T-helper 17 cell (primary cell): ENCODE measurements around the gene RAB6B. TPM values are rescaled to one million over a fixed set of nuclear protein-coding genes. Genes with fewer than 3 reads are reported as not detected.

Experiments used
- ATAC-seq: fragments of 150-1000 bp; cut with Tn5 transposase; 2 replicates; pipeline ENCODE4 v1.10.0; 2021; ENCODE audit warnings: mild to moderate bottlenecking, moderate library complexity
- DNase-seq, 3 donors: peaks; one replicate each; pipeline versions ENCODE4 v3.0.0 to v3.0.0-alpha.2; 2020 to 2021
- H3K9me3 ChIP-seq: one replicate; pipeline ENCODE4 v1.7.0; 2013; ENCODE audit warnings: low read length, mild to moderate bottlenecking; ENCODE audit not compliant: control insufficient read depth, poor library complexity, severe bottlenecking
- H3K27ac Mint-ChIP-seq: one replicate; pipeline ENCODE4 v1.8.0; 2022; ENCODE audit warnings: mild to moderate bottlenecking, moderate library complexity, mixed read lengths
- H3K27me3 Mint-ChIP-seq: one replicate; pipeline ENCODE4 v1.8.0; 2022; ENCODE audit warnings: mixed read lengths
- H3K36me3 Mint-ChIP-seq: one replicate; pipeline ENCODE4 v1.8.0; 2022; ENCODE audit warnings: low read depth, mixed read lengths
- H3K4me1 Mint-ChIP-seq: one replicate; pipeline ENCODE4 v1.8.0; 2022; ENCODE audit warnings: mild to moderate bottlenecking, mixed read lengths
- H3K4me3 Mint-ChIP-seq: one replicate; pipeline ENCODE4 v1.8.0; 2022; ENCODE audit warnings: mild to moderate bottlenecking, moderate library complexity, mixed read lengths
- total RNA-seq, 4 donors: library from RNA in 2 of 4; stranded (reverse) in 2 of 4; gene quantifications; one replicate each; pipeline ENCODE4 v1.2.3 and lab custom pipeline; 2022 to 2026

RAB6B gene
- total RNA-seq, 2 donors from 2014 or later: 1.8 to 4.3 TPM

DNA sequence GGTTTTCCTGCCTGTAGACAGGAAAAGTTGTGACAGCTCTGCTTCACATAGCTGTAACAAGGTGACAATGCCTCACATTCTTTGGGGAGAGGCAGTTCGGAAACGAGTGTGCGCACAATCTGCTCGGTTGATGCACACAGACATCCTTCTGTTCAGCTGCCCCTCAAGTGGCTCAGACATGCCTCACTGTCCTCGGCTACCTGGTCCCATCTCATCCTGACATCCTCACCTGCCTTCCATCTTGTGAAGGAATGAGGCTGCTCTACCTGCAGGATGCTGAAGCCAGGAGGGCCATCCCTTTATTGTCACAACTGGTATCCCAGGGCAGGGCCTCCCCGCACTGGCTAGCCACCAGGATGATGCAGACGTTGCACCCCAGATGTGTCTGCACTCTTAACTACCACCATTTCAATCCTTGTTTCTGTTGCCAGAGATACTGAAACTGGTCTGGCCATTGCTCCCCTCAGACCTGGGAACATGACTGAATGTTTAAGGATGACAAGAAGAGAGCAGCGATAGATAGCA, 70.7 kb downstream of the RAB6B start:
- Mint-ChIP-seq H3K27ac (peak overlapping the region; percentile 3), H3K27me3 (no peaks in the 10 kb centered on the region), H3K4me1 (peaks cover 4% of the 10 kb centered on the region), H3K4me3 (no peak overlapping the region), H3K36me3 (peaks cover 5% of the 10 kb centered on the region)
- H3K9me3 ChIP-seq: no peaks in the 10 kb centered on the region
- ATAC-seq (no peak), DNase-seq (no peak)

- H3K36me3 Mint-ChIP-seq: peaks cover 5% of the 10 kb centered on the region
- DNase-seq: no peak
- no peak for ATAC-seq
- no peaks in the 10 kb centered on the region for H3K27me3 Mint-ChIP-seq
- H3K4me1 Mint-ChIP-seq: peaks cover 6% of the 10 kb centered on the region
- no peaks in the 10 kb centered on the region for H3K9me3 ChIP-seq
- H3K27ac Mint-ChIP-seq: no peak overlapping the region
- peak overlapping the region; percentile 56 for H3K4me3 Mint-ChIP-seq
Observed at GRCh38 chr3:133821767-133822638, 73.7 kb downstream of the RAB6B start.

- H3K4me1 Mint-ChIP-seq: peaks cover 6% of the 10 kb centered on the region
- no peak for DNase-seq
- H3K36me3 Mint-ChIP-seq: peaks cover 5% of the 10 kb centered on the region
- no peaks in the 10 kb centered on the region for H3K27me3 Mint-ChIP-seq
- no peak overlapping the region for H3K27ac Mint-ChIP-seq
- H3K9me3 ChIP-seq: no peaks in the 10 kb centered on the region
- ATAC-seq: no peak
- no peak overlapping the region for H3K4me3 Mint-ChIP-seq
Observed at GRCh38 chr3:133820889-133821675, 74.6 kb downstream of the RAB6B start.

DNA sequence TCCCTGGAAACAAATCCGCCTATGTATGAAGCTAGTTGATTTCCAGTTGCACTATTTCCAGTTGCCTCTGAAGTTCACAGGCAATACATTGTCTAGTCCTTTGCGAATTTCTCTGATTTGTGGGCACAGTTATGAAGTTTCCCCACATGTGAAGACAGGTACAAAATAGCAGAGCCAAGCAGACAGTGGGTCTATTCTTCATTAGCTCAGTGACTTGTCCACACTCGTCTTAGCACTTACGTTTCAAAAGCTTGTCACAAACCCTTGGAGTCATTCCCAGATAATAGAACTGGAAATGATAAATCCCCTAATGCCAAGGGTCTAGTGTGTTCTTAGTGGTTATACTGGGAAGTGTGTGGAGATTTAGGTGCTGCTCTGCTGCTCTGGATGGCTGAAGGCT, 75.6 kb downstream of the RAB6B start:
- H3K4me1 Mint-ChIP-seq: peaks cover 8% of the 10 kb centered on the region
- DNase-seq (no peak), ATAC-seq (no peak)
- no peaks in the 10 kb centered on the region for H3K27me3 Mint-ChIP-seq
- no peaks in the 10 kb centered on the region for H3K9me3 ChIP-seq
- no peak overlapping the region for H3K4me3 Mint-ChIP-seq
- peaks cover 6% of the 10 kb centered on the region for H3K36me3 Mint-ChIP-seq
- H3K27ac Mint-ChIP-seq: no peak overlapping the region

- peaks cover 10% of the 10 kb centered on the region for H3K36me3 Mint-ChIP-seq
- DNase-seq: no peak
- H3K9me3 ChIP-seq: no peaks in the 10 kb centered on the region
- H3K27me3 Mint-ChIP-seq: no peaks in the 10 kb centered on the region
- no peak overlapping the region for H3K27ac Mint-ChIP-seq
- H3K4me3 Mint-ChIP-seq: no peak overlapping the region
- ATAC-seq: no peak
- H3K4me1 Mint-ChIP-seq: peaks cover 17% of the 10 kb centered on the region
Observed at GRCh38 chr3:133815386-133815785, 80.3 kb downstream of the RAB6B start.

DNA sequence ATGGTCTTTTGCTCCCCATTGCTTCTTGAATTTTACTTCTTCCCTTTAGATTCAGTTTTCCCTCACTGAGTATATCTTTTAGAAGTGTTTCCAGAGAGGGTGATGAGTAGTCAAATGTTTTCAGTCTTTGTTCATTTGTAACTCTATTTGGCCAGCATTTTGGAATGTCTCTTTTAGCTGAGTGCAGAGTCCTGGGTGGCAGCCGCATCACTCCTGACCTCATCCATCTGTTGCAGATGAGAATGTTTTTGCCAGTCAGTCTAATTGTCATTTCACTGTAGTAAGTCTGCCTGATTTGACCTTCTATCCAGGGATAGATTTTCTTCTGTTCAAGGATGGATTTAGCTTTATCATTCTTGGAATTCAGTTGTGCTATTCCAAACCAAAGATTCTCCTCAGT, 82.8 kb downstream of the RAB6B start:
- H3K9me3 ChIP-seq: no peaks in the 10 kb centered on the region
- peaks cover 10% of the 10 kb centered on the region for H3K36me3 Mint-ChIP-seq
- peak overlapping the region; percentile 51 for H3K27ac Mint-ChIP-seq

GRCh38 chr3:133805702-133806475, 89.8 kb downstream of the RAB6B start, which contains the start of gene SRPRB:
SRPRB (plus strand) TSS chr3:133805815; CDS start chr3:133805849, 34 bp downstream.
- H3K4me1 Mint-ChIP-seq: peaks cover 14% of the 10 kb centered on the region
- DNase-seq (peak; percentile 92 to 94 (median 94)), ATAC-seq (peak; percentile 96)
- H3K36me3 Mint-ChIP-seq: no peaks in the 10 kb centered on the region
- H3K27ac Mint-ChIP-seq: peak within 1 kb of the TSS; percentile 96
- H3K27me3 Mint-ChIP-seq: peaks cover 19% of the 10 kb centered on the region
- H3K4me3 Mint-ChIP-seq: peak within 1 kb of the TSS; percentile 98
- H3K9me3 ChIP-seq: no peaks in the 10 kb centered on the region

More for the DNA sequence above, 82.8 kb downstream of the RAB6B start:
- Mint-ChIP-seq H3K27me3 (no peaks in the 10 kb centered on the region), H3K4me3 (no peak overlapping the region), H3K4me1 (peaks cover 14% of the 10 kb centered on the region)
- ATAC-seq (no peak), DNase-seq (no peak)

GRCh38 chr3:133805384-133805701, 90.3 kb downstream of the RAB6B start:
- DNase-seq: no peak
- H3K4me1 Mint-ChIP-seq: peaks cover 14% of the 10 kb centered on the region
- no peaks in the 10 kb centered on the region for H3K36me3 Mint-ChIP-seq
- peak overlapping the region; percentile 96 for H3K27ac Mint-ChIP-seq
- H3K9me3 ChIP-seq: no peaks in the 10 kb centered on the region
- H3K4me3 Mint-ChIP-seq: peak overlapping the region; percentile 98
- no peak for ATAC-seq
- H3K27me3 Mint-ChIP-seq: peaks cover 19% of the 10 kb centered on the region

DNA sequence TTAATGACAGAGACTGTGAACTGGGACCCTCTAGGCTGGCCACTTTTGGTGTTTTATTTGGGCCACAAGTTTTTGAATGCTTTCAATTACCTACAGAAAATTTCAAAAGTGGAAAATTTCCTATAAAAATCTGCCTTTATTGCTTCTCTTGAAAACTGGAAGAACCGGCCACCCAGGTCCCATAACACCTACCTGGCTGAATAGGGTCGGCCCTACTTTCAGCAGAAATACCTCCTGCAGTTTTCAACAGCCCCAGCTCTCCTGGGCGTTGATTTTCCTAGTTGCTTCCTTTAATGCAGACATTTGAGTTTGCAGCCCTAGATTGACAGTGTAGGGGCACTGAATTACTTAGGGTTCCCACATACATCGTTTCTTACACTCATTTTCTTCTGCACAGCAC, 90.8 kb downstream of the RAB6B start:
- Mint-ChIP-seq H3K27me3 (peaks cover 23% of the 10 kb centered on the region), H3K27ac (peak overlapping the region; percentile 96), H3K36me3 (no peaks in the 10 kb centered on the region), H3K4me3 (peak overlapping the region; percentile 98), H3K4me1 (peaks cover 13% of the 10 kb centered on the region)
- H3K9me3 ChIP-seq: no peaks in the 10 kb centered on the region
- no peak for ATAC-seq
- no peak for DNase-seq

DNA sequence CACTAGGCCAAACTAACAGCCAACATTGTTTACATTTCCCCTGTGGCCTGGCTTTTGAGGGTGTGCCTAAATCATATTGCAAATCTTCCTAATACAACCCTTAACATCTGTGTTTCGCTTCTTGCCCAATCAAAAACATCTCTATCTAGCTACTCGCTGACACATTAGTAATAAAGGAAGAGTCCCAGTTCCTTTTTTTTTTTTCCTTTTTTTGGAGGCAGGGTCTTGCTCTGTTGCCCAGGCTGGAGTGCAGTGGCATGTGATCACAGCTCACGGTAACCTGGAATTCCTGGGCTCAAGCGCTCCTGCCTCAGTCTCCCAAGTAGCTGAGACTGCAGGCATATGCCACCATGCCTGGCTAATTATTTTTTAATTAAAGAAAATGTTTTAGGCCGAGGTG, 92.2 kb downstream of the RAB6B start:
- H3K36me3 Mint-ChIP-seq: no peaks in the 10 kb centered on the region
- H3K27me3 Mint-ChIP-seq: peaks cover 24% of the 10 kb centered on the region
- H3K4me3 Mint-ChIP-seq: no peak overlapping the region
- H3K4me1 Mint-ChIP-seq: peaks cover 12% of the 10 kb centered on the region
- no peaks in the 10 kb centered on the region for H3K9me3 ChIP-seq
- ATAC-seq (no peak), DNase-seq (no peak)
- no peak overlapping the region for H3K27ac Mint-ChIP-seq

DNA sequence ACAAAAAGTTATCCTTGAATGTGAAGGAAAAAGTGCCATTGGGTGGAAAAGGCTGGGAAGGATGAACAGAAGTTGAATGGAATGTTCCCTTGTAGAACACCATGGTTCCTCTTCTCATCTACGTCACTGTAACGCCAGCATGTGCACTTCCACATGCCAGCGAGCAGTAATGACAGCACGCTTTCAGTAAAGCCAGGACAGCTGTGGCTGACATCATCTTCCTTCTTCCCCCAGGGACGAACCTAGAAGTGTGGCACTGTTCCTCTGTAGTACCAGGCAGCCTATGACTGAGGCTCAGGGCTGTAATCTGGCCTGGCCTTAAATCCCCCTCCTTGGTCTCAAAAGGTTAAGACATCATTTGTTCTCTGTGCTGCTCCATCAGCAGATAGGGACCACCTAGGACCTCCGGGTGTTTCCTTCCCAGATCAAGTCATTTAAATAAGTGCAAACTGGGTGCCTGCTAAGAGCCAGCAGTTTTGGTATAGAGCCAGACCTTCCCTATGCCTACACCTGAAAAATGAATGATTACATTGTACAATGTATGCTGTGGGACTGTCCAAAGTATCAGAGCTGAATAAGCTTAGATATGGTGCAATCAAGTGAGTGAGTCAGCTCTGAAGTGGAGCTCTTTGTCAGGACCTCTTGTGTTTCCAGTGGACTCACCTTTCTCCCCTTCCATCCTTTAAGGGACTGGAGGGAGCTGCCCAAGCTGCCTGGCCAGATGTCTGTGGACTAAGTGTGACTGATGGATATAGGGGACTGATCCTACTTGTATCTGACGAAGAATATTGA, 95.7 kb downstream of the RAB6B start:
- peaks cover 42% of the 10 kb centered on the region for H3K27me3 Mint-ChIP-seq
- H3K27ac Mint-ChIP-seq: no peak overlapping the region
- H3K4me1 Mint-ChIP-seq: peaks cover under 1% of the 10 kb centered on the region
- ATAC-seq: no peak
- H3K4me3 Mint-ChIP-seq: no peak overlapping the region
- peaks cover 2% of the 10 kb centered on the region for H3K36me3 Mint-ChIP-seq
- no peaks in the 10 kb centered on the region for H3K9me3 ChIP-seq
- no peak for DNase-seq

DNA sequence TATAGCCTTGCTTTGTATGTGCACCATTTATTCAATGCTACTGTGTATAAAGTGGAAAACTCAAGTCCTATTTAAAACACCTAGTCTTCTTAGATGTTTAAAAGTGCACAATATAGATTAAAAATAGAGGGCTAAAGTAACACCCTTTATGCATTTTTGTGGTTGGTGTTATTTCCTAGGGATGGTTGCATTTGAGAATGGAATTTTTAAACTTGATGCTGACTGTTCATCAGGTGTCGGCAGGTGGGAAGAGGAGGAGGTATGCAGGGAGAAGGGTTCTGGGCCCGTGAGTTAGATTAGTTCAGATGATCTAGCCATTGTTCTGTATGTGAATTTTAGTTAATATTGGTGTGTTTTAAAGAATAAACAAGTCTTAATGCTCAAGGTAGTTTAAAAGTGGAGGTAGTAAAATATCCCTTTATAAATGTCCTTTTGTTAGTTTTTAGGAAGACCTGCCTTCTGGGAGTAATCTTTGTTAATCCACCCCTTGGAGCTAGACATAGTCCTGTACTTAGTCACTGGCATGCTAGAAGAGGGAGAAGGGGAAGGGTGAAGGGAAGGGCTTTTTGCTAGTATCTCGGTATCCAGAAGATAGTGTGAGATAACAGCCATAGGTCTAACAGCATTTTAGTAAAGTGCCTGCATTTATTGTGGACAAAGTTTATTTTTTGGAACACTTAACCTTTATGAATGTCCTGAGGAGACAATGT, 98.1 kb downstream of the RAB6B start:
- DNase-seq: no peak
- Mint-ChIP-seq H3K4me3 (no peak overlapping the region), H3K4me1 (no peaks in the 10 kb centered on the region), H3K27ac (no peak overlapping the region), H3K27me3 (peaks cover 36% of the 10 kb centered on the region), H3K36me3 (peaks cover 2% of the 10 kb centered on the region)
- no peak for ATAC-seq
- no peaks in the 10 kb centered on the region for H3K9me3 ChIP-seq
